GM12873 (cell line): Measurements from ENCODE around the gene AARS2.
A peak's percentile ranks its signal among the peaks of the same experiment; 100 is the strongest.

Experiments
- CTCF ChIP-seq: IDR thresholded peaks from 2 replicates; pipeline ENCODE4 v1.5.1; 2012; ENCODE audit warnings: low read depth, mild to moderate bottlenecking, moderate library complexity, low read length, control low read depth; ENCODE audit not compliant: insufficient read depth; ENCODE audit errors: missing control alignments

The AARS2 gene

GRCh38 chr6:44265722-44266233 lies 47.4 kb downstream of the AARS2 start:
- no peak for TF ChIP-seq CTCF

- peak; percentile 46 for TF ChIP-seq CTCF
These were observed 48.0 kb downstream of the AARS2 start, which contains the start of gene NFKBIE for GRCh38 chr6:44265007-44265721. NFKBIE (minus strand) TSS chr6:44265551; CDS start chr6:44265346, 205 bp downstream.

GRCh38 chr6:44264154-44265006 lies 48.8 kb downstream of the AARS2 start:
- no peak for TF ChIP-seq CTCF

GRCh38 chr6:44263354-44264100 lies 49.6 kb downstream of the AARS2 start:
- TF ChIP-seq CTCF: no peak

GRCh38 chr6:44262467-44263353 lies 50.4 kb downstream of the AARS2 start:
- TF ChIP-seq CTCF: no peak

- TF ChIP-seq CTCF: no peak
These were observed 51.6 kb downstream of the AARS2 start for GRCh38 chr6:44261581-44261980.
